GM19240 (cell line): ENCODE measurements around the gene PCARE.
"Not testable (repeated sequence)": the region's sequence is repeated elsewhere in the genome, so short reads cannot be mapped to it uniquely, and the experiment has no call there.

Source experiments
- DNase-seq: peaks from one replicate; pipeline ENCODE4 v3.0.0; 2011; ENCODE audit warnings: low spot score; ENCODE audit not compliant: insufficient read length

The PCARE gene

GRCh38 chr2:29074411-29074810, at the start of gene PCARE:
TSS of gene PCARE (minus strand) at chr2:29074523. CDS start at chr2:29074261, 262 bp downstream.
- no peak for DNase-seq

- DNase-seq = no peak
Measured at GRCh38 chr2:29123617-29124349, 49.5 kb upstream of the PCARE start.

GRCh38 chr2:29120846-29121245, 46.5 kb upstream of the PCARE start:
- no peak for DNase-seq

- DNase-seq = no peak
Measured at GRCh38 chr2:29119211-29119610, 44.9 kb upstream of the PCARE start.

- no peak for DNase-seq
Measured at GRCh38 chr2:29117636-29118303, 43.4 kb upstream of the PCARE start.

- peak; percentile 41 for DNase-seq
Measured at GRCh38 chr2:29115797-29116781, 41.8 kb upstream of the PCARE start.

GRCh38 chr2:29114946-29115609, 40.8 kb upstream of the PCARE start, which contains the start of gene CLIP4:
TSS of gene CLIP4 (plus strand) at chr2:29115415. CDS start at chr2:29121389, 5,974 bp downstream.
- peak; percentile 50 for DNase-seq

- no peak for DNase-seq
Measured at GRCh38 chr2:29114586-29114945, 40.2 kb upstream of the PCARE start.

- no peak for DNase-seq
Measured at GRCh38 chr2:29113891-29114321, 39.6 kb upstream of the PCARE start.

- DNase-seq = no peak
Measured at GRCh38 chr2:29113027-29113686, 38.8 kb upstream of the PCARE start.

- DNase-seq = no peak
Measured at GRCh38 chr2:29112379-29112778, 38.1 kb upstream of the PCARE start.

GRCh38 chr2:29110916-29111535, 36.7 kb upstream of the PCARE start:
- DNase-seq = peak; percentile 35

GRCh38 chr2:29109246-29109645, 34.9 kb upstream of the PCARE start:
- DNase-seq = no peak

GRCh38 chr2:29108225-29108624, 33.9 kb upstream of the PCARE start:
- no peak for DNase-seq

- not testable (repeated sequence) for DNase-seq
Measured at GRCh38 chr2:29107547-29107946, 33.2 kb upstream of the PCARE start.

- no peak for DNase-seq
Measured at GRCh38 chr2:29106980-29107388, 32.7 kb upstream of the PCARE start.

- no peak for DNase-seq
Measured at GRCh38 chr2:29106256-29106655, 31.9 kb upstream of the PCARE start.

GRCh38 chr2:29105375-29105774, 31.1 kb upstream of the PCARE start:
- DNase-seq = no peak

- no peak for DNase-seq
Measured at GRCh38 chr2:29104688-29105087, 30.4 kb upstream of the PCARE start.

GRCh38 chr2:29100564-29100963, 26.2 kb upstream of the PCARE start:
- no peak for DNase-seq
